ENCODE measurements around the gene MROH9.

GRCh38 chr1:171107969-171108368 is 172.6 kb downstream of the MROH9 start:
- no peak for TF ChIP-seq CTCF (IDR thresholded peaks at IDR 0.05)
- no peak for TF ChIP-seq EP300 (IDR thresholded peaks at IDR 0.05)
- TF ChIP-seq POLR2A (IDR thresholded peaks at IDR 0.05), result no peak
- no peak for TF ChIP-seq POLR2AphosphoS5 (IDR thresholded peaks at IDR 0.05)

All from stomach (tissue), 4 donors.